ENCODE measurements around the gene WFS1. TPM values are rescaled to one million over a fixed set of nuclear protein-coding genes. Genes with fewer than 3 reads are reported as not detected.

Gene WFS1
- total RNA-seq, 2 experiments from 2014 or later: 1.8 to 2.8 TPM

GRCh38 chr4:6292376-6293096, 22.9 kb downstream of the WFS1 start:
- DNase-seq (no peak), ATAC-seq (no peak)
- no peak for TF ChIP-seq CTCF (IDR thresholded peaks at IDR 0.05)
- Mint-ChIP-seq H3K27ac (no peak overlapping the region), H3K4me1 (ENCODE audit: low read depth) (no peaks in the 10 kb centered on the region), H3K27me3 (no peaks in the 10 kb centered on the region), H3K4me3 (no peak overlapping the region), H3K36me3 (ENCODE audit: low read depth) (peaks cover 2% of the 10 kb centered on the region), H3K9me3 (no peaks in the 10 kb centered on the region)
- POLR2A ChIA-PET: interaction anchor here (0.6 kb wide), 1 partner anchor 10 kb away, joined by 3 read pairs; no protein-coding TSS in a partner anchor
- intact Hi-C loops (cut with micrococcal nuclease): no loop called here
- CTCF ChIA-PET: no interaction called here

DNA sequence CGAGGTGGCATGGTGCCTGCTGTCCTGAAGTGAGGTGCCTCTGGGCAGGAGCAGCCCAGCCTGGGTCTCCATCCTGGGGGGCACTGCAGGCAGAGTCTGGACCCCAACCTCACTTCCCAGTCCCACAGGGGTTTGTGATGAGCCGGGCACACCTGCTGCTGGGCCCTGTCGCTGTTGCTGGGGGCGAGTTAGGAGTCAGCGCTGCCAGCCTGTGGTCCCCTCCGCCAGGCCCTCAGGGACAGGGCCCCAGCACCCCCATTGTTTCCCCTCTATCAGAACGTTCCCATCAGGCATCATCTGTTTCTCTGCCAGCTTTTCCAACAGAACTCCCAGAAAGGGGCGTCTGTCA, 23.4 kb downstream of the WFS1 start:
- ATAC-seq: no peak
- DNase-seq: no peak
- Mint-ChIP-seq H3K27me3 (no peaks in the 10 kb centered on the region), H3K9me3 (no peaks in the 10 kb centered on the region), H3K4me1 (ENCODE audit: low read depth) (no peaks in the 10 kb centered on the region), H3K27ac (no peak overlapping the region), H3K4me3 (no peak overlapping the region), H3K36me3 (ENCODE audit: low read depth) (peaks cover 2% of the 10 kb centered on the region)
- no peak for TF ChIP-seq CTCF (IDR thresholded peaks at IDR 0.05)
- ChIA-PET POLR2A (no interaction called here), CTCF (interaction anchor here (1.7 kb wide), 1 partner anchor 34 kb away, joined by 3 read pairs; no protein-coding TSS in a partner anchor)
- intact Hi-C loops (cut with micrococcal nuclease): no loop called here

- H3K27me3 Mint-ChIP-seq: no peaks in the 10 kb centered on the region
- no peak overlapping the region for H3K4me3 Mint-ChIP-seq
- no peak for TF ChIP-seq CTCF (IDR thresholded peaks at IDR 0.05)
- DNase-seq (no peak), ATAC-seq (no peak)
- intact Hi-C loops (cut with micrococcal nuclease): no loop called here
- H3K9me3 Mint-ChIP-seq: no peaks in the 10 kb centered on the region
- ChIA-PET CTCF (interaction anchor here (1.7 kb wide), 1 partner anchor 34 kb away, joined by 3 read pairs; no protein-coding TSS in a partner anchor), POLR2A (no interaction called here)
- peaks cover under 1% of the 10 kb centered on the region for H3K36me3 Mint-ChIP-seq (ENCODE audit: low read depth)
- H3K4me1 Mint-ChIP-seq (ENCODE audit: low read depth): no peaks in the 10 kb centered on the region
- H3K27ac Mint-ChIP-seq: no peak overlapping the region
Measured at GRCh38 chr4:6293661-6294060, 24.0 kb downstream of the WFS1 start.

GRCh38 chr4:6294705-6295421, 25.2 kb downstream of the WFS1 start:
- Mint-ChIP-seq H3K27me3 (no peaks in the 10 kb centered on the region), H3K9me3 (no peaks in the 10 kb centered on the region), H3K4me3 (no peak overlapping the region), H3K4me1 (ENCODE audit: low read depth) (no peaks in the 10 kb centered on the region), H3K27ac (no peak overlapping the region), H3K36me3 (ENCODE audit: low read depth) (no peaks in the 10 kb centered on the region)
- intact Hi-C loops (cut with micrococcal nuclease): no loop called here
- no peak for ATAC-seq
- no peak for TF ChIP-seq CTCF (IDR thresholded peaks at IDR 0.05)
- CTCF ChIA-PET: interaction anchor here (1.2 to 1.7 kb wide), 2 partner anchors 33 to 44 kb away, joined by 3 to 4 read pairs; no protein-coding TSS in a partner anchor
- POLR2A ChIA-PET: interaction anchor here (0.6 kb wide), 1 partner anchor 114 kb away, joined by 4 read pairs; no protein-coding TSS in a partner anchor
- DNase-seq: no peak

GRCh38 chr4:6295495-6295894, 25.8 kb downstream of the WFS1 start:
- H3K4me3 Mint-ChIP-seq: no peak overlapping the region
- no peaks in the 10 kb centered on the region for H3K4me1 Mint-ChIP-seq (ENCODE audit: low read depth)
- POLR2A ChIA-PET: no interaction called here
- no peak for ATAC-seq
- H3K36me3 Mint-ChIP-seq (ENCODE audit: low read depth): peaks cover under 1% of the 10 kb centered on the region
- DNase-seq: no peak
- no peaks in the 10 kb centered on the region for H3K9me3 Mint-ChIP-seq
- intact Hi-C loops (cut with micrococcal nuclease): no loop called here
- no peaks in the 10 kb centered on the region for H3K27me3 Mint-ChIP-seq
- TF ChIP-seq CTCF (IDR thresholded peaks at IDR 0.05): no peak
- CTCF ChIA-PET: interaction anchor here (1.2 kb wide), 1 partner anchor 45 kb away, joined by 4 read pairs; no protein-coding TSS in a partner anchor
- no peak overlapping the region for H3K27ac Mint-ChIP-seq

Measured in activated CD8-positive, alpha-beta T cell treated with anti-CD3 and anti-CD28 coated beads for 36 hours (primary cell).